NOMO-1 treated with DMSO at 0.1 percent for 48 hours (cell line): ENCODE measurements around the gene ATG2A.
A peak's percentile ranks its signal among the peaks of the same experiment; 100 is the strongest.

Experiments used
- DNase-seq: peaks from one replicate; lab custom pipeline; 2025; ENCODE audit not compliant: unreplicated experiment; lab: John Stamatoyannopoulos, UW

The ATG2A gene

DNA sequence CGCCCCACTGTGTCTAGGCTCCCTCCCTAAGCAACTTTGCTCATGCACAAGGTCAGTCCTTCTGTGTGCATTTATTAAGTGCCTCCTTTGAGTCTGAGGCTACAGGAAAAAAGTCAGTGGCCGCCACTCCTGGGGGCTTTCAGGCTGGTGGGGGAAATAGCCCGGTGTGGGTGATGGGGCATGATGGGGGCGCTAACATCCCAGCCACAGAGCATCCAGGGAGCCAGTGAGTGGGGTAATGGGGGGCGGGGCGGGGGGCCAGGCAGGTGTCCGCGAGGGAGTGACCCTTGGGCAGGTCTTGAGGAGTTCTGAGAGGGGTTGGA, 28.6 kb downstream of the ATG2A start:
- no peak for DNase-seq

DNA sequence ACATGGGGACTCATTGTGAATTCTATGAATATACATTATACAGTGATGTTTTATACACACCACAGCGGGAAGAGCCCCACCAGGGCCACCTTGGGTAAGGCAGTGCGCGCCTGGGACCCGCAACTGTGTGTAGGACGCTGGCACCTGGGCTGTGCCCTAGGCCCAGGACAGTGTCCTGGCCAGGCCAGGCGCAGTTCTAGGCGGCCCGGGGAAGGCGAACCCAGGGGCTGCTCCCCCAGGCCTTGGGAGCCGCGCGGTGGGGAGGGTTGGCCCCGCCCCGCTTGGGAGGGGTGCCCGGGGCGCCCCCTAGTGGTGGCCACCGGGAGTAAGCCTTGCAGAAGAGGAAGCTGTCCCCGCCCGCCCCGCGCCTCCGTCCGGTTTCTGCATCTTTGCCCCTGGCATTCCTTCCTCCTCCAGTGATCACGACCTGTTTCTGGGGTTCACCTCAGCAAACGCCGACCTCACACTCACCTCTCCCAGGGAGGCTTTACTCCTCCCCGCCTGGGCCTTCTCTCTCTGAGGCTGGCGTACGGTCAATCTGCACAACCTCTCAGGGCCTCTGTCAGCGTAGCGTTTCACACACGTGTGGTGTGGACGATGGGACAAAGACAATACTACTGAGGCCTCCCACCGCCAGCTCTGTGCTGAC, 29.1 kb downstream of the ATG2A start:
- peak; percentile 58 for DNase-seq

DNA sequence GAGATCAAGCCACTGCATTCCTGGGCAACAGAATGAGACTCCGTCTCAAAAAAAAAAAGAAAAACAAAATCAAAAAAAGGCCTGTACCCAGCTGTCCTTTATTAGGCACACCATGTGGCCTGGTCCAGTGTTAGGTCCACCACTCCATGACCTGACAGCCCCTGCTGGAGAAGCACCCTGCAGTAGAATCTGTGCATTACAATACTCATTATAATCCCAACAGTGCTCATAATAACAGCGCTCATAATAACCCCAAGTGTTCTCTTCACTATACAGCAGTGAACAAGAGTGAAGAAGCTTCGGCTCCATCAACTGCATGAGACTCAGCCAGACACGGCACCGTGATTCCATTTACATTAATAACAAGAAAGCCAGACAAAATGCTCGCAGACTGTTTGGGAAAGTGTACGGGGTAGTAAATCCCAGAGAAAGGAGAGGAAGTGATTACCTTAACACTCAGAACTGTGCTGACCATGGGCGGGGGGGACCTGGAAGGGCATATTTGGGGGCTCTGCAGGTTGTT, 29.7 kb downstream of the ATG2A start:
- DNase-seq: no peak

DNA sequence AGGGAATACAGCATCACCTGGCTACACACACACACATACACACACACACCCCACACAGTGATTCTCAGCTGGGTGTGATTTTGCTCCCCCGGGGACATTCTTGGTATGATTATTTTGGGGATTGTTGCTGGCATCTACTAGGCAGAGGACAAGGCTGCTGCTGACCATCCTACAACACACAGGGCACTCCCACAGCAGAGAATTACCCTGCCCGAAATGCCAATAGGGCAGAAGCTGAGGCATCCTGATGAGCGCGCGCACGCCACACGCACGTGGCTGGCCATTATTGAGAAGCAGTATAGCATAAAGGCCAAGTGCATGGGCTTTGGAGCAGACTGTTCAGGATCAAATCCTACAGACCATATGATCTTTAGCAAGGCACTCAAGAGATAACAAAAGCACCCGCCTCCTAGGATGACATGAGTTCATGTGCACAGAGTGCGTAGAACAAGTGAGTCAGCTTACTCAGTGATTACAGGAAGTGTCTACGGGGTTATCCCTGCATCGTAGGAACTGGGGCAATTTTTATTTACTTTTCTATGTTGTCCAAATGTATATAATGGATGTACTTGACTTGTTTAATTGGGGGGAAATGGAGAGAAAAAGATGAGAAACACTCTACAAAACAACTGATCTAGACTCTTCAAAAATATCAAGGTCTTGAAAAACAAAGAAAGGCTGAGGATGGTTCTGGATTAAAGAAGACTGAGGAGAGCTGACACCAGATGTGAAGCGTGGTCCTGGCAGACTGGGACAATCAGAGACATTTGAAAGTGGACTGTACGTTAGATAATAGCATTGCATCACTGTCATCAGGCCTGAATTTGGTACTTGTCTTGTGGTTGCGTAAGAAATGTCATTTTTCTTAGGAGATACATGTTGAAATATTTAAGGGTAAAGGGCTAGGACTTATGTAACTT, 31.4 kb downstream of the ATG2A start:
- peak; percentile 95 for DNase-seq

DNA sequence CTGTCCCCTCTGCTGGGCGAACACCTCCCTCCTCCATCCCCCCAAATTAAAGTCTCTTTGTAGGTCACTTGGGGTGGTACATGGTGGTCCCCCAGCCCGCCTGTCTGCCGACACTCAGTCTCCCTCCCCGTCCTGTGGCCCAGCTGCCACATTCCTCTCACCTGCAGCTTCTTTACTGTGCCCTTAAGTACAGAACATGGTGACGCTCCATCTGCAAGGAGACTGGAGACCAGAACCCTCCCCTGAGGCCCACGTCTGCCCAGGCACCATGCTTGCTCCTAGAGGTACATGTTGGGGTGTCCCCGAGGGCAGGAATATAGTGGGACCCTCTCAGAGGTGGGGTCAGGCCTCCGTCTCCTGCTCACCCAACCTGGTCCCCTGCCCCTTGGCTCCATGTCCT, 33.0 kb downstream of the ATG2A start:
- DNase-seq: no peak

DNA sequence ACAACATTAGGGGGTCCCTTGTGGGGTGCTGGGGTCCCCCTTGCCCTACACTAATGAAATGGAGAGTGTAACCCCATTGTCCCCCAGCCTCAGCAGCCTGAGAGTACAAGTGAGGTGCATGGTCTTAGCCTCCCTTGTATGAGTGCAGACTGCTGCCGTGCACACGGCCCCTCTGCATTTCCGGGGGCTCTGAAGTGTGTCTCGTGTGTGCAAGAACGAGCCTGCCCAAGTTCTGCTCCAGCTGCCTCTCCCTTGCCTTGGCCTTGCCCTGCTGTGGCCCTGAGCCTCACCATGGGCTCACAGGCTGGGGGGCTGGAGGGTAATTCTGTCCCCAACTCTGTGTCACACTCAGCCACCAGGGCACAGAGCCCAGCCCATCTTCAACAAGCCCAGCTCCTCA, 33.4 kb downstream of the ATG2A start:
- no peak for DNase-seq

DNA sequence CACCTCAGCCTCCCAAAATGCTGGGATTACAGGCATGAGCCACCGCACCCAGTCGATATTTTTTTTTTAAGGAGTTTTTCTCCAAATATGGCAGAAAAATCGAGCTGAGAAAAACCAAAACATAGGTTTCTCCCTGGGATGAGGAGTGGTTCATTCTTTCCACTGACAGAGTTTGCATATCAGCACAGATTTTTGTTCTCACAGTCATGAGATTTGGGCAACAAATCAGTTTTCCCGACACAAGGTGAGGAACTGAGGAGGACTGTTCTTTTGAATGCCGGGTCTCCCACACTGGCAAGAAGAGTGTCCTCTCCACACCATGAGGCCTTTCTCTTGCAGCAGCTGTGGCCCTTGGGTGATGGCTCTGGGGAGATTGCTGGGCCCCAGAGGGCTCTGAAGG, 34.8 kb downstream of the ATG2A start:
- DNase-seq: no peak

DNA sequence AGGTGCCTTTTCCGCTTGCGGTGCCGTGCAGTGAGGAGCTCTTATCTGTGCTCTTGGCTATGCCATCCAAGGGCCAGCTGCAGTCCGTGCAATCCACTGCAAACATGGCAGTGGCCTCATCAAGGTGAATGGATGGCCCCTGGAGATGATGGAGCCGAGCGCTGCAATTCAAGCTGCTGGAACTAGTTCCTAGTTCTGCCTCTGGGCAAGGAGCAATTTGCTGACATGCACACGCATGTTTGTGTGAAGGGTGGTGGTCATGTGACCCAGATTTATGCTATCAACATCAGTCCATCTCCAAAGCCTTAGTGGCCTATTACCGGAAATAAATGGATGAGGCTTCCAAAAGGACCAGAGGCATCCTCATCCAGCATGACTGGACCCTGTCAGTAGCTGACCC, 35.5 kb downstream of the ATG2A start:
- DNase-seq: no peak

DNA sequence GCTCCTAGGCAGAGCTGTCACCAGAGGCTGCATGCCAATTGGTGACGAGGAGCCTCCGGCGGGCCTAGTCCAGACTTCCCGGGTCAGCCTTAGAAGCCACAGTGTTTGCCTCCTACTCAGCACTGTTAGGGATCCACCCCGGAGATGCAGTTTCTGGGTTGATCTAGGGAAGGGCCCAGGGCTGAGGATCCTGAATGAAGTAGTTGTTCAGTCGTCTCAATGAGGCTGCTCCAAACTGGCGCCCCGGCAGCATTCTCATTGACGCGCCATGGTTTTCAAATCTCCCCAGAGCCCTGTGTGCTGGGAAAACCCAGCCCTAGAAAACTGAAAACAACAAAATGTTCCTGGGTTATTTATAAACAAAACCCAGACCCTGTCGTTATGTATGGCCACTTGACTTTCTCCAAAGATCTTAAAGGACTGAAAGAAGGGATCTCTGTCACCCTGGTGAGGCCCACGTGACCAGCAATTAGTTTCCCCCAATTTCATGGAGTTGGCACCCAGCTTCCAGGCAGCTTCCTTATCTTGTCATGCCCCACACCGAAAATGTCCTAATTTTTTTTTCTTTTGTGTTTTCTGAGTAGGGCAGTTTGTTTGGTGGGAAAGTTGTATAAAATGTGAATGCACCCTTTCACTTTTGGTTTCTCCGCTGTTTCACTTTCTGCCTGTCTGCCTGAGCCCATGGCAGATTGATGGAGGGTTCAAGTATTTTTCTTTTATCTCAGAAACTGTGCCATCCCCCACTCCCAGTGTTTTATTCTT, 36.6 kb downstream of the ATG2A start:
- peak; percentile 19 for DNase-seq

DNA sequence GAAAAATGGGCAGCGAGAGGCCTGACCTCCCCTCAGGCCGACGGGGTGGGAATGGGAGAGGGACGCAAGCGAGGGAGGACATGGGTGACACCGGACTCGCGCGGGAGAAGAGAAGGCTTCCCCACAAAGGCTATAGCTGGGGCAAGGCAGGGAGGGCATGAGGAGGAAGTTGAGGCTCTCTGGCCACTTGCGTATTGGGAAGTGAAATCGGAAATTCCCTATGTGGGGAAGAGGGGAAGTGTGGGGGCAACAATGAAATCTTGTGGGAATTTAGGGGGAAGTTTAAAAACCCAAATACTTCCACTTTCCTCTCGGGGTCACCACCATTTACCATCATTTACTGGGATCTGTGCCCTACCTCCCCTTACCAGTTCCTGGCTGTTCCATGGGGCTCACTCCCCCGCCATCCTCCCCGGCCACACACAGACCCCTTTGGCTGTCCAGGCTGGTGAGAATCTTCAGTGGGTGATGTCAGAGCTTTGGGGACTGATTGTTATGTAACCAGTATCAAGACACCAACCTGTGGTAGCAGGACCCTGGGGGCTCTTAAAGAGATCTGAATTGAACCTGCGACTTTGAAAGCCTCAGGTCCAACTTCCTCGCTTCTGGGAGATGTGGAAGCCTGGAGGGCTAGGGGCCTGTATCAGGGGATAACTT, 37.6 kb downstream of the ATG2A start:
- peak; percentile 31 for DNase-seq

DNA sequence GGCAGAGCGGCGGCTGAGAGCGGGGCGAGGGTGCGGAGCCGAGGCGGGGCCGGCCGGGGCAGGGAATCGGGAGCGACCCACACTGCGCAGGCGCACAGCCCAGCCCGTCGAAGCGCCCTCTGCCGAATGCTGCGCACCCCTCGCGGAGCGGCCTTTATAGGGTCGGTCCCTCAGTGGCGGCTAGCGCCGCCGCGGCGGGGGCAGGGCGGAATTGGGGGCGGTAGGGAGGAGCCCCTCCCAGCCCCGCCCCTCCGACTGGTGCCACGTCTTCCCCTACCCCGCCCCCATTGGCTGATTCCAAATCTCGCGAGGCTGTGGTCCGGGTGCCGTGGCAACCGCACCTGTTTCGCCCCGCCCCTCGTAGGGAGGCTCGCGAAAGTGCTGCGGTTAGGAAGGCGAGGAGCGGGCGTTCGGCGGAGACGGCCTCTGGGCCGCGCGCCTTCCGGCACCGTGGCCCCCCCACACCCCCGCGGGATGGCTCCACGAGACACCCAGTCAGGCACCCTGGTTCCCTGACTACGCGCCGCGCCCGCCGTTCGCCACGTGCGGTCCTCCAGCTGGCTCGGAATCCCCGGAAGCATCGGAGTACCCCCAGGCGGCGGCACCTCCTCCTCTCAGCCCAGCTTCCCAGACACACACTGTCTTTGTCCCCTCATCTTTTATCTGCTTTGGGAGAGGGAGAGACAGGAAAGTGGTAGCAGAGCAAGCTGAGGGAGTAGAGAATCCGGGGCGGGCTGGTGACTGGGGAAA, 38.3 kb downstream of the ATG2A start, which contains the start of gene EHD1:
TSS of gene EHD1 (minus strand) at position 128 of the 750 bp plus-strand sequence. CDS start 157 bp downstream, outside the sequence.
- peak; percentile 96 for DNase-seq

DNA sequence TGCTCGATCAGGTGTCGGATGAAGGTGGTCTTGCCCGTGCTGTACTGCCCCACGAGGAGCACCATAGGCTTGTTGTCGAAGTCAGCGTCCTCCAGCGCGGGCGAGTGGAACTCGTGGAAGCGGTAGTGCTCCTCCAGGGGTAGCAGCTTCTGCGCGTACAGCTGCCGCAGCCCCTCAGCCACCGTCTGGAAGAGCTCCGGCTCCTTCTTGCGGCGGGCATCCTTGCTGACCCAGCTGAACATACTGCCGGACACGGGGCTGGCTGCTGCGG, 38.9 kb downstream of the ATG2A start:
- peak; percentile 62 for DNase-seq

DNA sequence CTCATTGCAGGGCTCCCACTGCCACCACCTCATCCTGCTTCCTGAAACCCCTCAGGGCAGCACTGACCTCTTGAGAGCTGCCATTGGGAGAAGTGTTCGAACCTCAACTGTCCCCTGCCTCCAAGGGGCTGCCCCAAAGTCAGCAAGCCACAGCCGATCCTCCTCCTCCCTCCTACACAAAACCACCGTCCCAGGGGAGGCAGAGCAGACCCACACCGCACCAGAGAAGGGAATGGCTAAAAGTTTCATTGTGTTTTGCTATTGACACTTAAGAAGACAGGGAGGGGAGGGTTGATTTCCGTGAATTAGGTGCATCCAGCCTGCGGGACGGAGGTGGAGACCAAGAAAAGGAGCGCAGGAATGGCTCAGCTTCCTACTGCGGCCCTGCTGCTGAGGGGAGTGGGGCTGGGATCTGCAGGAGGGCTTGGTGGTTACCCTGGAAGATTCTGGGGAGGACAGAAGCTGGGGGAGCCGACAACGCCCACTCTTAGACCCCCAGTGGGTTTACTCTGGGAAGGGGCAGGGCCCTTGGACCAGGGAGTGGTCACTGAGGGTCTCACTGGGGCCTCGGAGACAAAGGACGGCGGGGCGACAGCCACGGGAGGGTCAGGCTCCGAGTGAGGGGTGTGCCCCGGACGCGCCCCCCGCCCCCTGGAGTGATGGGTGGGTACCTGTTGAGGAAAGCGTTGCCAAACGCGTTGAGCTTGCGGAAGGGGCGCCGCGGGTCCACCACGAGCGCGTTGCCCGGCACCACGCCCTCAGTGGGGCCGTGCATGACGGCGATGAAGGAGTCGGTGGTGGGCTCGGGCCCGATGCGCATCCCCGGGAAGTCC, 39.4 kb downstream of the ATG2A start:
- no peak for DNase-seq

DNA sequence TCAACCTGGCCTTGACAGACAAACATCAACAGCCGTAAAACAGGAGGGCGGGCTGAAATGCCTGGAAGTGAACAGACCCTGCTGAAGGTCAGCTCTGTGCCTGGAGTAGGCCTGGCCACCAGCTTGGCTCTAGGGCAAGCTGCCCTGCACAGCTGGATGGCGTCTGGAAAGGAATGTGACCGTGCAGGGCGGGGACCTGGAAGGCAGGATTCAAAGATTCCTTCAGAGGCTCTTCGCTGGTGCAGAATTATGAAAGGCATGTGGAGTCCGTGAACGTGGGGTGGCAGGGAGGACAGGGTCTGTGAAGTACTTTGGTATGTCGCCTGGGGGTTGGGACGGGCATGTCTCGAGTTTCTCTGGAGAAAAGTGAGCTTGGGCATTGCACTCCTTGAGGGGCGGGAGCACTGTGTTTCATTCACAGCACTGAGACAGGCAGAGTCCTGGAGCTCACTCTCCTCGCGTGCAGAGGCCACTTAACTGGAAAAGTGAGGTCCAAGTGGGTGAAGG, 40.1 kb downstream of the ATG2A start:
- no peak for DNase-seq

DNA sequence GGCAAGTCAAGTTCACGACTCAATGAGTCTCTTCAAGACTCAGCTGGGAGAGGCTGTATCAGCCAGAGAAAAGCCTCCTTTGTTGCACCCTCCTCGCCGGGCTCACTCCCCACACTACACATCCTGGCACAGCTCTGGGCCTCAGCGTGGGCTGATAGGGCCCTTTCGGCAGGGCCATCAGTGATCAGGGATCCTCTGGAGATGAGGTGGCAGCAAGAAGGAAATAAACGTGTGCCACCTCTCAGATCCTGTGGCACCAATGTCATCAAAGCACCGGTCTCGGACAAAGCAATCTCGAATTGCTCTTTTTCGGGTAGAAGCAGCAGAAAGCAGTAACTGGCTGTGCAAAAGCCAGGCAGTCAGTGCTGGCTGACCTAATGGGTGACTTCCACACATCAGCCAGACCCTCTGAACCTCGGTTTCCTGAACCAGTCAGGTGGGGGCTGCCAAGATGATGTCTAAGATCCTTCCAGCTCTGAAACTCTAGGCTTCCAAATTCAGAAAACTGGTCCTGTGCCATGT, 40.7 kb downstream of the ATG2A start:
- no peak for DNase-seq

DNA sequence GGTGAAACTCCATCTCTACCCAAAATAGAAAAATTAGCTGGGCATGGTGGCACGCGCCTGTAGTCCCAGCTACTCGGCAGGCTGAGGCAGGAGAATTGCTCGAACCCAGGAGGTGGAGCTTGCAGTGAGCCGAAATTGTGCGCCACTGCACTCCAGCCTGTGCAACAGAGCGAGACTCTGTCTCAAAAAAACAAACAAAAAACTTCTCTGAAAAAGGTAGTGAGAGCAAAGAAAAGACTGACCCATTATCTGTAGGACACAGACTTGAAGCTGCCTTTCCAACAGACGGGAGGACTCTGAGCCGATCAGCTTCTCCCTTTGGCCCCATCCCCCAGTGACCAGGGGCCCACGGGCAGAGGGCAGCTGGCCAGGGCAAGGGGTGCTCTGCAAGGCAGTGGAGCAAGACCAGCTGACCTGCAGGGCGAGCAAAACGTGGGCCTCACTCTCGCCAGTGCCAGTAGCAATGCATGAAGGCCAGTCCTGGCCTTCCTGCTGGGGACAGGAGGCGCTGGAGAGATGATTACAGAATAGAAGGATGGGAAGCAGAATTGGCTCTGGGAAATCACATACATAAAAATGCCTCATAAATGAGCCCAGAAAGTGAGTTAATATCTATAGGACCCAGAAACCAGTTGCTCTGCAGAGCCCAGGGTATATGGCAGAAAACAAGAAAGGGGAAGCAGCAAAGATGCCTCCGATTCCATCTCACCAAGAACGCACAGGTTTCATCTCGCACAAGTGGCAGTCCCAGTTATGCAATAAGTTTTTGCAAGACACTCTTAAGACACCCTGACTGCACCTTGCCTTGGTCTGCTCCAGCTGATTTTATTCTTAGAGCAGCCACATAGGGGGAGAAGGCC, 41.4 kb downstream of the ATG2A start:
- DNase-seq: peak; percentile 92

DNA sequence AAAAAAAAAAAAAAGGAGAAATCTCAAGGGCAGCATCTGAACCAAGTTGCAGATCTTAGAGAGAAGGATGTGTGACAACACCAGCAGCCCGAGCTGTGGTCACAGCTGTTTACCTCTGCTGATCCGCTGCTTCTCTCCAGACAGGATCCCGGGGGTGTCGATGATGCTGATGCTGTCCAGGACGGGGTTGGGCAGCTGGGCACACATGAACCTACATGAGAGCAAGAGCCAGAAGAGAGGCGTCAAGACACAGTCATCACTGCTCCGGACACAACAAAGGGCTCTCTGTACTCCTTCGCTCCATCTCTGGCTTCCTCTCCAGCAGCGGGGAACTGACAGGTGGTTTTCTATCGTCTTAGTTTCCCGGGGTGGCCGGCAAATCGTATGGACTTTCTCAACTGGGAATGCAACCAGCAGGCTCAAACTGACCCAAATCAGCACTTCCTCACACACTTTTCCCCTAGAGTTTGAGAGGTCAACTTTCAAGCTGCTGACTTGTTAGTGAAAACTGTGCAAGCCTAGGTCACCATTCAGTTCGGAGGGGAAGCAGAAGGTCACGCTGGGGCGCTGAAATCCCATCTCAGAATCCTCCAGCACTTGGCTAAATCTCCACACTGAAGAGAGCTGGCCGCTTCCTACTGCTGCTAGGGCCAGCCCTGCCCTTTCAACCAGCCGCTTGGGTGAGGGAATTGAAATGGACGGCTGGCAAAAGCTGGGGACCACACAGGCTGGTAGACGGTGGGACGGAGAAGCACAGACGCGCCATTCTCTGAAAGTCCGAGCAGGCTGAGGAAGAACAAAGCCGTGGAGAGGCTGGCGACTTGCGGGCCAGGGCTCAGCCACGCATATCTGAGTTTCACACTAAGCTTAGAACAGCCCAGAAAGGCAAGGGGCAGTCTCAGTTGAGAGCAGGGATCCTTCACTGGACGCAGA, 42.4 kb downstream of the ATG2A start:
- no peak for DNase-seq
